HepG2 (cell line): ENCODE results near the gene SUPT20HL1. TPM values are rescaled to one million over a fixed set of nuclear protein-coding genes. Genes with fewer than 3 reads are reported as not detected.

Source experiments
- ATAC-seq: fragments of 200-7000 bp; cut with Tn5 transposase; 3 replicates; pipeline ENCODE4 v1.9.1; 2020; ENCODE audit warnings: mild to moderate bottlenecking, moderate library complexity
- BruUV-seq: library from RNA; stranded (reverse); fragments of 400-500 nt; replicated peaks from 2 replicates; lab custom pipeline; 2021; lab: Mats Ljungman, UMichigan
- CTCF ChIA-PET: fragments of 300-600 bp; formaldehyde crosslinking; extraction: SDS; loops from one replicate; lab custom pipeline; 2021; ENCODE audit warnings: low total read pairs, inconsistent platforms, low intra/inter-chr PET ratio; lab: Yijun Ruan, JAX
- POLR2A ChIA-PET: fragments of 350-600 bp; sonication (Branson Sonifier 250); formaldehyde crosslinking; loops from one replicate; lab custom pipeline; 2020; ENCODE audit warnings: antibody characterized with exemption, inconsistent platforms; lab: Yijun Ruan, JAX
- DNase-seq: peaks from one replicate; pipeline ENCODE4 v3.0.0-alpha.2; 2015; ENCODE audit warnings: low spot score
- FAIRE-seq: peaks from 3 replicates; lab custom pipeline; 2011; peaks lifted over from hg19 to GRCh38; lab: Jason Lieb, UNC
- H2AFZ ChIP-seq: one replicate; pipeline ENCODE4 v1.6.1; 2011; ENCODE audit warnings: low read length, inconsistent platforms
- H3K27ac ChIP-seq: fragments of 300-600 bp; 3 replicates; pipeline ENCODE4 v1.8.0; 2011; ENCODE audit warnings: mixed run types, mild to moderate bottlenecking, mixed read lengths, low read length, inconsistent platforms; ENCODE audit not compliant: insufficient read depth; ENCODE audit errors: extremely low read length
- H3K27me3 ChIP-seq, 2 experiments: fragments of 200-600 bp in 1 of 2; 2 replicates in 1 of 2; 3 replicates in 1 of 2; pipeline versions ENCODE4 v1.6.0 to v1.8.0; 2011; ENCODE audit warnings: low read length in 2 of 2, mild to moderate bottlenecking in 2 of 2, moderate library complexity in 2 of 2, inconsistent platforms in 1 of 2; ENCODE audit not compliant: insufficient read depth in 2 of 2, control insufficient read depth in 1 of 2
- H3K36me3 ChIP-seq, 2 experiments: fragments of 200-600 bp in 1 of 2; replicated peaks in 1 of 2; 2 replicates in 1 of 2; 3 replicates in 1 of 2; pipeline versions ENCODE4 v1.5.1 to v1.8.0; 2011; ENCODE audit warnings: low read length in 2 of 2, inconsistent platforms in 1 of 2; ENCODE audit not compliant: insufficient read depth in 2 of 2, control insufficient read depth in 1 of 2
- H3K4me1 ChIP-seq: 2 replicates; pipeline ENCODE4 v1.5.1; 2012; ENCODE audit warnings: low read length, inconsistent platforms; ENCODE audit not compliant: insufficient read depth
- H3K4me2 ChIP-seq: 2 replicates; pipeline ENCODE4 v1.6.0; 2011; ENCODE audit warnings: low read depth, low read length, inconsistent platforms
- H3K4me3 ChIP-seq, 3 experiments: fragments of 200-600 bp in 1 of 3; sonication (generic), shearing (Covaris generic) in 1 of 3; replicated peaks in 1 of 3; 2 replicates each; pipeline ENCODE4 v1.5.1; 2011 to 2016; ENCODE audit warnings: low read length in 3 of 3, inconsistent platforms in 2 of 3, low read depth in 2 of 3, mild to moderate bottlenecking in 2 of 3, control low read depth in 1 of 3, mixed read lengths in 1 of 3; ENCODE audit not compliant: insufficient read depth in 1 of 3
- H3K79me2 ChIP-seq: one replicate; pipeline ENCODE4 v1.6.1; 2011; ENCODE audit warnings: low read length, inconsistent platforms; ENCODE audit not compliant: insufficient read depth
- H3K9ac ChIP-seq: 2 replicates; pipeline ENCODE4 v1.6.0; 2011; ENCODE audit warnings: mild to moderate bottlenecking, low read depth, low read length, inconsistent platforms; ENCODE audit not compliant: insufficient read depth
- H3K9me3 ChIP-seq: 2 replicates; pipeline ENCODE4 v1.5.1; 2012; ENCODE audit warnings: mild to moderate bottlenecking, low read length
- H4K20me1 ChIP-seq: 2 replicates; pipeline ENCODE4 v1.6.0; 2011; ENCODE audit warnings: inconsistent platforms, mild to moderate bottlenecking, low read length, moderate library complexity; ENCODE audit not compliant: insufficient read depth
- PHF8 ChIP-seq: sonication (generic); formaldehyde crosslinking; IDR thresholded peaks from 2 replicates; pipeline ENCODE4 v1.5.0; 2020; ENCODE audit warnings: missing genetic modification reagents
- TEAD2 ChIP-seq: sonication (generic); formaldehyde crosslinking; IDR thresholded peaks from 2 replicates; pipeline ENCODE4 v1.9.0; 2021; ENCODE audit warnings: missing genetic modification reagents
- ZBTB38 ChIP-seq: sonication (generic); formaldehyde crosslinking; IDR thresholded peaks from 2 replicates; pipeline ENCODE4 v1.5.1; 2020; ENCODE audit warnings: mild to moderate bottlenecking, missing genetic modification reagents
- ZNF710 ChIP-seq: sonication (generic); formaldehyde crosslinking; IDR thresholded peaks from 2 replicates; pipeline ENCODE4 v1.5.0; 2020; ENCODE audit warnings: mild to moderate bottlenecking, missing genetic modification reagents, borderline replicate concordance
- ZSCAN25 ChIP-seq: sonication (generic); formaldehyde crosslinking; IDR thresholded peaks from 2 replicates; pipeline ENCODE4 v1.8.0; 2022; ENCODE audit warnings: mild to moderate bottlenecking, missing genetic modification reagents
- WGBS: methylation state at CpG from one replicate; pipeline ENCODE4 v1.1.6; 2017; ENCODE audit warnings: low lambda C conversion rate; 5-methylcytosine and 5-hydroxymethylcytosine counted together
- in situ Hi-C: cut with HindIII; loops from 2 replicates; pipeline ENCODE4 v1.10.0; 2017; ENCODE audit warnings: low pct_unique_long_range_greater_than_20kb; ENCODE audit not compliant: extremely low pct_ligation_motif_present
- intact Hi-C: fragments of 100-400 bp; cut with micrococcal nuclease; formaldehyde crosslinking; loops from one replicate; pipeline ENCODE4 v1.10.0; 2022; ENCODE audit not compliant: unreplicated experiment
- polyA plus RNA-seq, 8 experiments: library from polyadenylated mRNA; depleted of rRNA in 3 of 8; stranded (reverse) in 7 of 8; unstranded in 1 of 8; fragments of >200 nt; fragmentation: Illumina TruSeq in 4 of 8; extraction: Trizol in 4 of 8; gene quantifications; 2 replicates each; pipeline versions ENCODE4 v1.2.1 to v1.2.3, GENCODE V29; 2011 to 2016; ENCODE audit warnings: low read depth in 4 of 8, missing spikeins in 1 of 8, mixed read lengths in 1 of 8; ENCODE audit not compliant: insufficient read depth in 1 of 8
- total RNA-seq, 5 experiments: library from RNA; depleted of rRNA; stranded (reverse); fragments of >200 nt; fragmentation: Illumina TruSeq; extraction: Trizol; gene quantifications; 2 replicates each; pipeline ENCODE4 v1.2.3, GENCODE V29; 2016; ENCODE audit warnings: low read depth in 1 of 5

Gene SUPT20HL1
- total and polyA plus RNA-seq, 2 of the 13 experiments (the other 11 are each of a cell fraction or from before 2014, with no cell fraction given) = not detected

DNA sequence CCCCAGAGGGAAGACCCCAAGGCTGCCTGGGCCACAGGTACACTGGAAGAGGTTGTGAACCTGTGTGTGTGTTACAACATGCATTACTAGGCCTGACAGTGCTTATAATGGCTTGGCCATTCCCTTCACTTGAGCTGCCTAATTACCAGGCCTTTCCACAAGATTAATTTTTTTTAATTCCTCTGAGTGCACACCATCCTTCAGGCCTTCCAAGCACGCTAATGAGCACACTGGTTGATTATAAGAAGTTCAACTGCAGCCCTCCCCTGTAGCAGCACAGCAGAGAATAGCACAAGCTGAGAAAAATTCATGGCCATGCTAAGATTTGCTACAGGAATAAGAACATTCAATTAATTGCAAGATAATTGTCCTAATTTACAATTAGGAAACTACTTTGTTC is 44.3 kb upstream of the SUPT20HL1 start:
- H3K4me2 ChIP-seq = no peak overlapping the region
- no peaks in the 10 kb centered on the region for H3K79me2 ChIP-seq
- no peaks in the 10 kb centered on the region for H4K20me1 ChIP-seq
- no peak overlapping the region for H3K27ac ChIP-seq
- intact Hi-C loops = no loop called here
- H3K9ac ChIP-seq = no peak overlapping the region
- BruUV-seq = no TSS peak
- H2AFZ ChIP-seq = no peak overlapping the region
- no peak overlapping the region for H3K4me3 ChIP-seq
- no peaks in the 10 kb centered on the region for H3K9me3 ChIP-seq
- 0% methylated on average over 1 of the region's 1 CpG for WGBS
- FAIRE-seq (no peak), DNase-seq (no peak), ATAC-seq (no peak)
- no peaks in the 10 kb centered on the region for H3K27me3 ChIP-seq
- no peak for TF ChIP-seq TEAD2 (CRISPR knock-in tag)
- TF ChIP-seq ZNF710 (CRISPR knock-in tag) = no peak
- TF ChIP-seq ZSCAN25 = no peak
- TF ChIP-seq ZBTB38 (CRISPR knock-in tag) = no peak
- CTCF ChIA-PET = no interaction called here
- no peaks in the 10 kb centered on the region for H3K4me1 ChIP-seq
- POLR2A ChIA-PET = no interaction called here
- in situ Hi-C loops = no loop called here
- no peaks in the 10 kb centered on the region for H3K36me3 ChIP-seq

DNA sequence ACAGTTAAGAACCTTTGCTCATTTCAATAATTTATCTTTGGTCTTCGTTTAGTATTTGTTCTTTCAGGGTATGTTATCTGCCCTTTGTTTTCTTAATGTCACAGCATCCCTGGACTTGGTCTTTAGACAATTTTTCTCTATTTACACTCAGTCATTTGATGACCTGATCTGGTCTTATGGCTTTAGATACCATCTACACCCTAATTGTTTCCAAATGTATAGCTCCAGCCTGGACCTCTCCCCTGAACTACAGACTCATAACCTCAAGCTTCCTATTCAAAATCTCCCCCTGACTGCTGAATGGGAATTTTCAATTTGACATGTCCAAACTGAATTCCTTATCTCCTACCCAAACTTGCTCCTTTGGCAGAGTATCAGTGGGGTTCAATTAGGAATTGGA is 42.9 kb upstream of the SUPT20HL1 start:
- ATAC-seq = no peak
- no TSS peak for BruUV-seq
- intact Hi-C loops = no loop called here

More for the DNA sequence above, 42.9 kb upstream of the SUPT20HL1 start:
- Histone ChIP-seq H3K9me3 (no peaks in the 10 kb centered on the region), H2AFZ (no peak overlapping the region), H3K4me1 (peaks cover 9% of the 10 kb centered on the region), H3K79me2 (no peaks in the 10 kb centered on the region), H3K27me3 (no peaks in the 10 kb centered on the region), H3K9ac (no peak overlapping the region), H3K4me3 (no peak overlapping the region), H3K4me2 (no peak overlapping the region), H3K27ac (no peak overlapping the region), H4K20me1 (no peaks in the 10 kb centered on the region), H3K36me3 (no peaks in the 10 kb centered on the region)
- in situ Hi-C loops = no loop called here
- 4% methylated on average over 1 of the region's 1 CpG for WGBS
- CTCF ChIA-PET = no interaction called here
- TF ChIP-seq PHF8 (CRISPR knock-in tag) = no peak
- no peak for DNase-seq
- POLR2A ChIA-PET = no interaction called here
- FAIRE-seq = no peak
